Cardiac muscle cell (in vitro differentiated cells and primary cell): Measurements from ENCODE around the gene MAML3. TPM values are rescaled to one million over a fixed set of nuclear protein-coding genes. Genes with fewer than 3 reads are reported as not detected.

ENCODE experiments used
- DNase-seq, 2 donors: peaks; one replicate each; pipeline versions ENCODE4 v3.0.0 to v3.0.0-alpha.2; 2010 to 2017; ENCODE audit warnings: low read depth in 1 of 2, low spot score in 1 of 2
- H3K27ac ChIP-seq: fragments of 200-600 bp; sonication (generic); 2 replicates; pipeline ENCODE4 v1.5.1; 2016
- H3K27me3 ChIP-seq: fragments of 200-600 bp; sonication (generic); 2 replicates; pipeline ENCODE4 v1.6.0; 2016; ENCODE audit warnings: control low read depth
- H3K36me3 ChIP-seq: fragments of 200-600 bp; sonication (generic); 2 replicates; pipeline ENCODE4 v1.5.1; 2016; ENCODE audit warnings: control low read depth
- H3K4me1 ChIP-seq: fragments of 200-600 bp; sonication (generic); 2 replicates; pipeline ENCODE4 v1.8.1; 2017; ENCODE audit warnings: low read depth, mild to moderate bottlenecking, mixed run types
- H3K4me3 ChIP-seq: fragments of 200-600 bp; sonication (generic); 2 replicates; pipeline ENCODE4 v1.5.1; 2016; ENCODE audit warnings: mild to moderate bottlenecking
- H3K9me3 ChIP-seq: fragments of 200-600 bp; sonication (generic); 2 replicates; pipeline ENCODE4 v1.5.1; 2017; ENCODE audit warnings: low read depth, mild to moderate bottlenecking, control low read depth
- polyA plus RNA-seq: library from polyadenylated mRNA; unstranded; fragments of >200 nt; fragmentation: Nextera tagmentation; extraction: Ambion mirVana; gene quantifications from 2 replicates; pipeline ENCODE4 v1.2.1, GENCODE V29; 2016
- total RNA-seq: library from RNA; depleted of rRNA; stranded (reverse); fragments of >200 nt; gene quantifications from 2 replicates; pipeline ENCODE4 v1.2.3, GENCODE V29; 2016
- TF ChIP-seq, protein P1 (sequence below): IDR thresholded peaks from 2 replicates; pipeline ENCODE4 v1.5.1; 2012; ENCODE audit warnings: low read depth, mild to moderate bottlenecking, low read length

MAML3 gene
- total and polyA plus RNA-seq, 2 experiments from 2014 or later, result 7.8 to 22.8 TPM

DNA sequence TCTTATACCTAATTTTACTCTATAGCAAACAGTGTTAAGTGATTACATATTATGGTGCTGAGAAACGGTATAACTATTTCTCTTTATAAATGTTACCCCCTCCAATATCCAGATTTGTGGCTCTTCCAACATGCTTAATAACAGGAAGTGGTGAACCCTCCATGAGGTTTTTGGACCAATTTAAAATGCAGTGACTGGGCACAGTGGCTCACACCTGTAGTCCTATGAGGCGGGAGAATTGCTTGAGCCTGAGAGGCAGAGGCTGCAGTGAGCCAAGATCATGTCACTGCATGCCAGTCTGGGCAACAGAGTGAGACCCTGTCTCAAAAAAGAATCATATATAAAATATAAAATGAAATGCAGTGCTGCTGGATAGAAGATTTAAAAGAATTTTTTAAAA is 351.1 kb downstream of the MAML3 start:
- Histone ChIP-seq H3K9me3 (no peaks in the 10 kb centered on the region), H3K36me3 (no peaks in the 10 kb centered on the region), H3K27ac (peak overlapping the region; percentile 45), H3K4me3 (no peak overlapping the region), H3K4me1 (peaks cover 53% of the 10 kb centered on the region), H3K27me3 (no peaks in the 10 kb centered on the region)
- TF ChIP-seq, protein P1, sequence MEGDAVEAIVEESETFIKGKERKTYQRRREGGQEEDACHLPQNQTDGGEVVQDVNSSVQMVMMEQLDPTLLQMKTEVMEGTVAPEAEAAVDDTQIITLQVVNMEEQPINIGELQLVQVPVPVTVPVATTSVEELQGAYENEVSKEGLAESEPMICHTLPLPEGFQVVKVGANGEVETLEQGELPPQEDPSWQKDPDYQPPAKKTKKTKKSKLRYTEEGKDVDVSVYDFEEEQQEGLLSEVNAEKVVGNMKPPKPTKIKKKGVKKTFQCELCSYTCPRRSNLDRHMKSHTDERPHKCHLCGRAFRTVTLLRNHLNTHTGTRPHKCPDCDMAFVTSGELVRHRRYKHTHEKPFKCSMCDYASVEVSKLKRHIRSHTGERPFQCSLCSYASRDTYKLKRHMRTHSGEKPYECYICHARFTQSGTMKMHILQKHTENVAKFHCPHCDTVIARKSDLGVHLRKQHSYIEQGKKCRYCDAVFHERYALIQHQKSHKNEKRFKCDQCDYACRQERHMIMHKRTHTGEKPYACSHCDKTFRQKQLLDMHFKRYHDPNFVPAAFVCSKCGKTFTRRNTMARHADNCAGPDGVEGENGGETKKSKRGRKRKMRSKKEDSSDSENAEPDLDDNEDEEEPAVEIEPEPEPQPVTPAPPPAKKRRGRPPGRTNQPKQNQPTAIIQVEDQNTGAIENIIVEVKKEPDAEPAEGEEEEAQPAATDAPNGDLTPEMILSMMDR, result no peak
- DNase-seq, result no peak

DNA sequence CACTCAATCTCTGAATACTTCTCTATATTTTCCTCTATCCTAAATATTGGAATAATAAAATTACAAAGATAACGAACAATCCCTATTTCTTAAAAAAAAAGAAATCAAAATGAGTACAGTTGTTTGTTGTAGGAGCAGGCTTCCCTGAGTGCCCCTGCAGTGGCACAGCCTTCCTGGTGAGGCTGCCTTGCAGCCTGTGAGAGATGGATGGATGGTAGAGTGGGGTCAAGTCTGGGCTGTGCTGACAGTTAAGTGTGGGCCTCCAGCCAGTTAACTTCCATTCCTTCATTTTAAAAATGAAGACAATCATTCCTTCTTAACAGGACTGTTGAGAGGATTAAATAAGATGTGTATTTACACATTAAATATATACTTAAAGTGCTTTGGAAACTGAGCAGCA is 351.5 kb downstream of the MAML3 start:
- DNase-seq, result no peak
- Histone ChIP-seq H3K27me3 (no peaks in the 10 kb centered on the region), H3K36me3 (no peaks in the 10 kb centered on the region), H3K4me1 (peaks cover 52% of the 10 kb centered on the region), H3K27ac (peak overlapping the region; percentile 45), H3K9me3 (no peaks in the 10 kb centered on the region), H3K4me3 (no peak overlapping the region)
- TF ChIP-seq, protein P1, result no peak

DNA sequence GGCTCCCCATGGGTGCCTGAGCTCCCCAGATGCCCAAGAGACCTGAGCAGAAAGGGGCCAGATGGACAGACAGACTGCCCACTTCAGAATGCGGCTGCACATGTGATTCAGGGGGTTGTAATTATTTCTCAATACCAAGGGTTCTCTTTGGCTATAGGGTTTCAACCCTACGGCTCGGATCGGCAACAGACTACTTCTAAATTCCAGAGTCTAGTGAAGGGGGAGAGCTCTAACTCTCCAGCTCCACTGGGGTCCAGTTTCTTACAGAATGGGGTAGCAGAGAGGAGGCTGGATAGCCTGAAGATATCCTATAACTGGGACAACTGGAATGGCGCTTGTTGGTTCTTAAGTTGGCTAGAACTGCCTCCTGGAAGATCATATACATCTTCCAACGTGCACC is 352.1 kb downstream of the MAML3 start:
- DNase-seq, result no peak
- TF ChIP-seq, protein P1, result no peak
- Histone ChIP-seq H3K27me3 (no peaks in the 10 kb centered on the region), H3K36me3 (no peaks in the 10 kb centered on the region), H3K4me3 (no peak overlapping the region), H3K9me3 (no peaks in the 10 kb centered on the region), H3K4me1 (peaks cover 52% of the 10 kb centered on the region), H3K27ac (peak overlapping the region; percentile 26)

DNA sequence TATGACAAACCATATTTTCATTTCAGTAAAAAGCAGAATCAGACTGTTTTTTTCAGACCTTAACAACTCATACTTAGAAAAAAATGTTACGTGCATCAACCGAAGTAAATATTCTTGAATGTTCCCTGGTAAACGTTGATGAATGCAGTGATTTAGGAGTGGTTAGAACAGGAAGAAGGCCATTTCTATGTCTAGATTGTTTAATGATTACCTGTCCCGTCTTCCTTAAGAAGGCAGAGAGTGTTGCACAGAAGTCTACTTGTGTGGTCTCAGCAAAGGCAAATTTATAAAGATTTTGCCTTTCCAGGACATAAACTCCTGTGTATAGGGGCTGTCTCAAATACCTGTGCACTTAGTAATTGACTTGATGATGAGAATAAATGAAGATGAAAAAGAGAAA is 353.9 kb downstream of the MAML3 start:
- TF ChIP-seq, protein P1, result no peak
- Histone ChIP-seq H3K4me3 (no peak overlapping the region), H3K36me3 (no peaks in the 10 kb centered on the region), H3K27me3 (no peaks in the 10 kb centered on the region), H3K4me1 (peaks cover 52% of the 10 kb centered on the region), H3K27ac (no peak overlapping the region), H3K9me3 (no peaks in the 10 kb centered on the region)
- no peak for DNase-seq

DNA sequence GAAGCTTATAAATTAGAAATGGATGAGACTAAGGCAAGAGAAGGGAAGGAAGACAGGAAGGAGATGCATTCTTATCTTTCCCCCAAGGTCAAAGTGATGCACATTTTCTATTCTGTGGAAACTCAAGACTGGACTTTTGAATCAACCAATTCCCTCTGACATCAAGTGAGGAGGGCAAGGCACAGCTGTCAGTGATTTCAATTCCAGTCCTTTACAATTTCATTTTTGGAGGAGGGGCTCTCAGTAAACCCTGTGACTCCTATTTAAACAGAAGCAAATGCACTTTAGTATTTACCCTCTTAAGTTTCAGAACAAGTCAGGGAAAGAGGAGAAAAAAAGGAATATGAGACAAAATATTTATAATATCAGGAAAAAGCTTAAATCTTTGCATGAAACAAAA is 354.4 kb downstream of the MAML3 start:
- DNase-seq, result no peak
- H3K4me1 ChIP-seq, result peaks cover 52% of the 10 kb centered on the region

More for the DNA sequence above, 354.4 kb downstream of the MAML3 start:
- Histone ChIP-seq H3K4me3 (no peak overlapping the region), H3K27ac (peak overlapping the region; percentile 30), H3K9me3 (no peaks in the 10 kb centered on the region), H3K36me3 (no peaks in the 10 kb centered on the region), H3K27me3 (no peaks in the 10 kb centered on the region)
- TF ChIP-seq, protein P1, result no peak
